ENCODE results near the gene CORO2B.

CORO2B gene

DNA sequence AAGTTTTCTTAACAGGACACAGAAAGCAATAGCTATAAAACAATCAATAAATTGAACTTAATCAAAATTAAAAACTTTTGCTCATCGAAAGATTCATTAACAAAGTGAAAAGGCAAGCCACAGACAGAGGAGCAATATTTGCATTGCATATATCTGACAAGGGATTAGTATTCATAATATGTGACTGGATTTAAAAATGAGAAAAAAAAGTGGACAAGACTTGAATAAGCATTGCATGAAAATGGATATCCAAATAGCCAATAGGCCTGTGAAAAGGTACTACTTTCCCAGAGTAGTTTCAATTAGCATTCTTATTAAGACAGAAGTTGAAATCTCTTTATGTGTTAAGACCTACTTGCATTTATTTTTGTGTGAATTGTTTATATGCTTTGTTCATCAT lies 84.7 kb downstream of the CORO2B start:
- in situ Hi-C loops (cut with HindIII; ENCODE audit: low pct_ligation_motif_present, low sequenced_read_pairs): no loop called here
- no peak overlapping the region for H3K27ac ChIP-seq

DNA sequence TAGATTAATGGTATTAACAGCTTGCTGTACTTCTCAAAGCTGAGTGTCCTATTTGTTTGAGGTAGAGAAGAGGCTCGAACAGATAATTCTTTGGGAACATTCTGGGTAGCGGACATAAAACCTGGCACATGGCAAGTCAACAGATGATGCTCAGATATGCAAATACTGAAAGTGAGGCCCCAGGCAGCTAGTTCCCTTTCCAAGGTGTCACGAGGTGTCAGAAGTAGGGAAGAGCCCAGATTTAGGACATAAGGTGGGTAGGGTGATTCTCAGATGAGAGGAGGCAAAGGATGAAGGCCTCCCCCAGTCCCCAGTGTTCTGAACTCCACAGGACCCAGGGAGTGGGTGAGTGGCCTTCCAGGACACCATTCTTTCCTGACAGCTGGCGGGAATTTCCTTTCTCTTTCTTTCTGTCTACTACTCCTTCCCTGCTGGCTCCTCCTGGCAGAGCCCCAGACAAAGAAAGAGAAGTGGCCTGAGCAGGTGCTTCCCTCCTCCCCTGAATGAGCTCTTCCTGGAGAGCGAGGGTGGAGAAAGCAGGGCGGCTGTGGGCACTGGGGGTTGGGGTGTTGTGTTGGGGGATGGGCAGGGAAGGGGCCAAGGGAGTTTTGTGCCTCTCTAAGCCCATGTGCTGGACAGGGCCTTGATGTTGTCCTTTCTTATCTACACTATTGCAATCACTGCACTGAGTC lies 87.5 kb downstream of the CORO2B start:
- in situ Hi-C loops (cut with HindIII; ENCODE audit: low pct_ligation_motif_present, low sequenced_read_pairs): no loop called here
- TF ChIP-seq, protein P1, sequence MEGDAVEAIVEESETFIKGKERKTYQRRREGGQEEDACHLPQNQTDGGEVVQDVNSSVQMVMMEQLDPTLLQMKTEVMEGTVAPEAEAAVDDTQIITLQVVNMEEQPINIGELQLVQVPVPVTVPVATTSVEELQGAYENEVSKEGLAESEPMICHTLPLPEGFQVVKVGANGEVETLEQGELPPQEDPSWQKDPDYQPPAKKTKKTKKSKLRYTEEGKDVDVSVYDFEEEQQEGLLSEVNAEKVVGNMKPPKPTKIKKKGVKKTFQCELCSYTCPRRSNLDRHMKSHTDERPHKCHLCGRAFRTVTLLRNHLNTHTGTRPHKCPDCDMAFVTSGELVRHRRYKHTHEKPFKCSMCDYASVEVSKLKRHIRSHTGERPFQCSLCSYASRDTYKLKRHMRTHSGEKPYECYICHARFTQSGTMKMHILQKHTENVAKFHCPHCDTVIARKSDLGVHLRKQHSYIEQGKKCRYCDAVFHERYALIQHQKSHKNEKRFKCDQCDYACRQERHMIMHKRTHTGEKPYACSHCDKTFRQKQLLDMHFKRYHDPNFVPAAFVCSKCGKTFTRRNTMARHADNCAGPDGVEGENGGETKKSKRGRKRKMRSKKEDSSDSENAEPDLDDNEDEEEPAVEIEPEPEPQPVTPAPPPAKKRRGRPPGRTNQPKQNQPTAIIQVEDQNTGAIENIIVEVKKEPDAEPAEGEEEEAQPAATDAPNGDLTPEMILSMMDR (IDR thresholded peaks at IDR 0.05; ENCODE audit: low read depth, low read length, missing control alignments): no peak
- Histone ChIP-seq H3K36me3 (replicated peaks) (no peaks in the 10 kb centered on the region), H3K4me3 (ENCODE audit: low read depth, low read length) (no peak overlapping the region), H3K27me3 (replicated peaks) (no peaks in the 10 kb centered on the region), H3K27ac (no peak overlapping the region)
- DNase-seq: no peak

More for the DNA sequence above, 84.7 kb downstream of the CORO2B start:
- Histone ChIP-seq H3K36me3 (replicated peaks) (no peaks in the 10 kb centered on the region), H3K4me3 (ENCODE audit: low read depth, low read length) (no peak overlapping the region), H3K27me3 (replicated peaks) (no peaks in the 10 kb centered on the region)
- TF ChIP-seq, protein P1 (IDR thresholded peaks at IDR 0.05; ENCODE audit: low read depth, low read length, missing control alignments): no peak
- DNase-seq: no peak

DNA sequence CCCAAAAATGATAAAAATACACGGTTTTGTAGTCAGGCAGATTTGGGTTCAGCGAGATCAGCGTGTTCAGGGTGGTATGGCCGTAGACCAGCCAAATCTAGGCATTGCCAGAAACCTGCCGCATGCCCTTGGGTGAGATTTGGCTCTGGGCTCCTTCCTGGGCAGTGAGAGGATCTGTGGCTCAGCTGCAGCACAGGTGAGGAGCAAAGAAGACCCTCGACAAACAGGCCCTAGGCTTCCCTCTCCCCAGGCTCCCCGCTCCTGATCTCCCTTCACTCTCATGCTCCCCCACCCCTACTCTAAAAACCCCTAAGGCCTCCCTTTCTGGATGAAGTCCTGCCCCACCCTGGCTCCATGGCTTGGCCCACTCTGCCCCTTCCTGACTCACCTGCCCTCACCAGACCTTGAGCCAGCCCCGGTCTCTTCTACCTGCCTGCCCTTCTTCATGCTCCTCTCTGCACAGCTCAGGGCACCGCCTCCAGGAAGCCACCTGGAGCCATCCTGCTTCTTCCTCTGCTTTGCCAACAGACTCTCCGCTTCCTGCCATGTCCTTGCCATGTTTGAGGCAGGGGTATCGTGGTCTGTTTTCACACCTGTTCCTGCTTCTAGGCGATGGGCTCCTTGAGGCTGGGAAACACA lies 88.1 kb downstream of the CORO2B start:
- no peaks in the 10 kb centered on the region for H3K27me3 ChIP-seq (replicated peaks)
- H3K36me3 ChIP-seq (replicated peaks): no peaks in the 10 kb centered on the region
- no peak overlapping the region for H3K27ac ChIP-seq
- in situ Hi-C loops (cut with HindIII; ENCODE audit: low pct_ligation_motif_present, low sequenced_read_pairs): no loop called here
- DNase-seq: no peak
- TF ChIP-seq, protein P1 (IDR thresholded peaks at IDR 0.05; ENCODE audit: low read depth, low read length, missing control alignments): no peak
- no peak overlapping the region for H3K4me3 ChIP-seq (ENCODE audit: low read depth, low read length)

DNA sequence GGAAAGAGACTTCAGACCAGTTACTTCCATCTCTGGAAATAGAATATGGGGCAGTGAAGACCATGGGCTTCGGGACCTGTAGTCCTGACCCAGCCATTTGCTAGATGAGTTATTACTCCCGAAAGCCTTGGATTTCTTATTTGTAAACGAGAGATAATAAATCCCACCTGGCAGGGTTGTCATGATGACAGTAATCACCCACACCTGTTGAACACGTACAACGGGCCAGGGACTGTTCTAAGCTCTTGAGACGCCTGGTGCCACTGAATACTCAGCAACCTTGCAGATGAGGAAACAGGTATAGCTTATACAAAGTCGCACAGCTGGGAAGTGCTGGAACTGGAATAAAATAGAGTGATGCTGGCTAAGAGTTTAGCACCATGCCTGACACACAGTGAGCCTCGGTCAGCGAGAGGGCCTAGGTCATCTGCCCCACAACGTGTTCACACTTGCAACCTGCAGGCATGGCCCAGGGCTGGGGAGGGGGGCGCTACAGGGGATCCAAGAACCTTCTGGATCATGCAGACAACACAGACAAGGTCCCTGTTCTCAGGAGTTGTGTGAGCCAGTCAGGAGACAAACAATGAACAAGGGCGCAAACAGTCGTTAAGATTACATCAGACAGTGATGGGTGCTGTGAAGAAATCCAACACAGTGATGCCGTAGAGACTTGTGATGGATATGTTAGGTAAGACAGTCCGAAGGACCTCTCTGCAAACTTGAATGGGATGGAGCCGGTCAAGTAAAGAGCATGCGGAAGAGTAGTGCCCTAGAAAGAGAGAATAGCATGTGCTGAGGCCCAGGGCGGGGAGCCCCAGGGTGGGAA lies 89.2 kb downstream of the CORO2B start:
- TF ChIP-seq, protein P1 (IDR thresholded peaks at IDR 0.05; ENCODE audit: low read depth, low read length, missing control alignments): no peak
- no peaks in the 10 kb centered on the region for H3K36me3 ChIP-seq (replicated peaks)
- H3K4me3 ChIP-seq (ENCODE audit: low read depth, low read length): no peak overlapping the region
- in situ Hi-C loops (cut with HindIII; ENCODE audit: low pct_ligation_motif_present, low sequenced_read_pairs): no loop called here
- H3K27ac ChIP-seq: no peak overlapping the region
- DNase-seq: no peak
- H3K27me3 ChIP-seq (replicated peaks): no peaks in the 10 kb centered on the region

DNA sequence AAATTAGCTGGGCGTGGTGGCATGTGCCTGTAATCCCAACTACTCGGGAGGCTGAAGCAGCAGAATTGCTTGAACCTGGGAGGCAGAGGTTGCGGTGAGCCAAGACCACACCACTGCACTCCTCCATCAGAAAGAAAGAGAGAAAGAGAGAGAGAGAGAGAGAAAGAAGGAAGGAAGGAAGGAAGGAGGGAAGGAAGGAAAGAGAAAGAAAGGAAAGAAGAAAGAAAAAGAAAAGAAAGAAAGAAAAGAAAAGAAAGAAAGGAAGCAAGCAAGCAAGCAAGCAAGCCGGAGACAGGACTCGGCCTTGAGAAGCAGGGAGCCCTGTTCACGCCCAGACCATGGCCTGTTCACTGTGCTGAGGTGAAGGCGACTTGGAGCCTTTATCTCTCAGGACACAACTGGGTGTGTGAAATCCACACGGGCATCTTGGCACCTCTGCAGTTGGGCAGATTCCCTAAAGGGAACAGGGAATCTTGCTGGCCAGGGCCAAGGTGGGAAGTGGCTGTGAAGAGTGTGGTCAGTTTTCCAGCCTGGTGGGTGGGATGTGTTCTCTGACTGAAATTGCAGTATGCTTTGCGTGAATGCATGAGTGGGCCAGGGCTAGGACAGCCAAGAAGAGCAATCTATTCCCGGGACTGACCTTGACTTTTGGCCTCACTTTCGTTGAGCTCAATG lies 90.3 kb downstream of the CORO2B start:
- Histone ChIP-seq H3K27me3 (replicated peaks) (no peaks in the 10 kb centered on the region), H3K36me3 (replicated peaks) (no peaks in the 10 kb centered on the region), H3K27ac (no peak overlapping the region), H3K4me3 (ENCODE audit: low read depth, low read length) (no peak overlapping the region)
- in situ Hi-C loops (cut with HindIII; ENCODE audit: low pct_ligation_motif_present, low sequenced_read_pairs): no loop called here
- TF ChIP-seq, protein P1 (IDR thresholded peaks at IDR 0.05; ENCODE audit: low read depth, low read length, missing control alignments): no peak
- no peak for DNase-seq
